GM18858 (cell line): ENCODE results near the gene AGPAT2.

Source experiments
- ATAC-seq: cut with Tn5 transposase; IDR thresholded peaks from one replicate; pipeline ENCODE4 v1.9.1; 2021; ENCODE audit not compliant: unreplicated experiment

The AGPAT2 gene

GRCh38 chr9:136703276-136703860, 16.1 kb upstream of the AGPAT2 start:
- ATAC-seq, result no peak

- no peak for ATAC-seq
Observed at GRCh38 chr9:136701668-136702053, 14.4 kb upstream of the AGPAT2 start.

GRCh38 chr9:136700959-136701667, 13.9 kb upstream of the AGPAT2 start:
- ATAC-seq, result no peak

GRCh38 chr9:136700304-136700703, 13.0 kb upstream of the AGPAT2 start:
- ATAC-seq, result no peak

GRCh38 chr9:136698635-136699246, 11.5 kb upstream of the AGPAT2 start:
- ATAC-seq, result no peak

- ATAC-seq, result no peak
Observed at GRCh38 chr9:136697821-136698526, 10.7 kb upstream of the AGPAT2 start.

- no peak for ATAC-seq
Observed at GRCh38 chr9:136697146-136697820, 10.0 kb upstream of the AGPAT2 start.

GRCh38 chr9:136696502-136696901, 9.2 kb upstream of the AGPAT2 start:
- ATAC-seq, result no peak

GRCh38 chr9:136695955-136696354, 8.7 kb upstream of the AGPAT2 start:
- ATAC-seq, result no peak

- no peak for ATAC-seq
Observed at GRCh38 chr9:136695435-136695895, 8.2 kb upstream of the AGPAT2 start.

GRCh38 chr9:136694872-136695247, 7.6 kb upstream of the AGPAT2 start:
- ATAC-seq, result no peak

GRCh38 chr9:136694163-136694871, 7.1 kb upstream of the AGPAT2 start:
- no peak for ATAC-seq

- no peak for ATAC-seq
Observed at GRCh38 chr9:136693490-136694162, 6.4 kb upstream of the AGPAT2 start.

GRCh38 chr9:136693135-136693489, 5.9 kb upstream of the AGPAT2 start:
- no peak for ATAC-seq

- ATAC-seq, result no peak
Observed at GRCh38 chr9:136692185-136693134, 5.2 kb upstream of the AGPAT2 start.

GRCh38 chr9:136691316-136692184, 4.3 kb upstream of the AGPAT2 start:
- ATAC-seq, result no peak

- ATAC-seq, result no peak
Observed at GRCh38 chr9:136690806-136691261, 3.6 kb upstream of the AGPAT2 start.
